Colonic mucosa (tissue), 4 donors: ENCODE data around the gene UBAC2. TPM values are rescaled to one million over a fixed set of nuclear protein-coding genes. Genes with fewer than 3 reads are reported as not detected.

Source experiments
- DNase-seq: peaks from one replicate; pipeline ENCODE4 v3.0.0-alpha.2; 2020
- H3K27ac ChIP-seq: fragments of 200-600 bp; one replicate; pipeline ENCODE4 v1.8.0; 2021
- H3K27me3 ChIP-seq: fragments of 200-600 bp; one replicate; pipeline ENCODE4 v1.8.0; 2021
- H3K36me3 ChIP-seq: fragments of 200-600 bp; one replicate; pipeline ENCODE4 v1.8.0; 2021
- H3K4me1 ChIP-seq: fragments of 200-600 bp; one replicate; pipeline ENCODE4 v1.8.0; 2021; ENCODE audit warnings: mild to moderate bottlenecking
- H3K4me3 ChIP-seq: fragments of 200-600 bp; one replicate; pipeline ENCODE4 v1.8.0; 2021
- H3K9ac ChIP-seq, 2 donors: one replicate each; pipeline ENCODE4 v1.7.0; 2013; ENCODE audit warnings: control low read depth in 2 of 2, low read depth in 2 of 2, low read length in 2 of 2
- H3K9me3 ChIP-seq: fragments of 200-600 bp; one replicate; pipeline ENCODE4 v1.8.0; 2021
- CTCF ChIP-seq: fragments of 200-600 bp; IDR thresholded peaks from one replicate; pipeline ENCODE4 v1.8.0; 2022; ENCODE audit warnings: antibody characterized with exemption, mild to moderate bottlenecking
- intact Hi-C: fragments of 100-400 bp; cut with DNase I; formaldehyde crosslinking; loops from one replicate; pipeline ENCODE4 v1.14.1; 2022
- total RNA-seq, 2 donors: library from RNA; stranded (reverse); fragmentation: NEBNext Ultra II Directional in 1 of 2; extraction: Animal tissue kit (Norgen Biotek cat#: 25700) in 1 of 2; gene quantifications; one replicate each; pipeline ENCODE4 v1.2.1, GENCODE V29; 2021
- donor health status: healthy.
- donor health status: DM: no; HTN: no; CAD: no.
- donor health status: DM: no; HTN: no; CAD: no.

Gene UBAC2
- total RNA-seq, 2 donors from 2014 or later = 67.6 to 88.4 TPM

GRCh38 chr13:99393791-99394735, 193.4 kb downstream of the UBAC2 start:
- TF ChIP-seq CTCF = no peak
- no peak overlapping the region for H3K9ac ChIP-seq
- H3K9me3 ChIP-seq = no peaks in the 10 kb centered on the region
- H3K27ac ChIP-seq = no peak overlapping the region
- intact Hi-C loops = no loop called here
- DNase-seq = no peak
- H3K27me3 ChIP-seq = no peaks in the 10 kb centered on the region
- no peaks in the 10 kb centered on the region for H3K4me1 ChIP-seq
- H3K36me3 ChIP-seq = no peaks in the 10 kb centered on the region
- no peak overlapping the region for H3K4me3 ChIP-seq

- H3K27ac ChIP-seq = no peak overlapping the region
- H3K27me3 ChIP-seq = no peaks in the 10 kb centered on the region
- no peaks in the 10 kb centered on the region for H3K4me1 ChIP-seq
- no peaks in the 10 kb centered on the region for H3K9me3 ChIP-seq
- no peak for TF ChIP-seq CTCF
- no peak for DNase-seq
- H3K9ac ChIP-seq = no peak overlapping the region
- intact Hi-C loops = no loop called here
- no peaks in the 10 kb centered on the region for H3K36me3 ChIP-seq
- no peak overlapping the region for H3K4me3 ChIP-seq
These were observed 194.8 kb downstream of the UBAC2 start for GRCh38 chr13:99395436-99395835.

- intact Hi-C loops = no loop called here
- H3K36me3 ChIP-seq = no peaks in the 10 kb centered on the region
- H3K4me3 ChIP-seq = no peak overlapping the region
- no peak for TF ChIP-seq CTCF
- H3K27ac ChIP-seq = no peak overlapping the region
- DNase-seq = no peak
- H3K9me3 ChIP-seq = no peaks in the 10 kb centered on the region
- no peaks in the 10 kb centered on the region for H3K27me3 ChIP-seq
- H3K9ac ChIP-seq = no peak overlapping the region
- no peaks in the 10 kb centered on the region for H3K4me1 ChIP-seq
These were observed 195.8 kb downstream of the UBAC2 start for GRCh38 chr13:99396446-99396845.

- intact Hi-C loops = no loop called here
- Histone ChIP-seq H3K27ac (no peak overlapping the region), H3K9ac (no peak overlapping the region), H3K27me3 (no peaks in the 10 kb centered on the region), H3K36me3 (no peaks in the 10 kb centered on the region), H3K9me3 (no peaks in the 10 kb centered on the region), H3K4me1 (no peaks in the 10 kb centered on the region), H3K4me3 (no peak overlapping the region)
- TF ChIP-seq CTCF = no peak
- DNase-seq = no peak
These were observed 197.4 kb downstream of the UBAC2 start for GRCh38 chr13:99398071-99398470.

- intact Hi-C loops = no loop called here
- H3K27me3 ChIP-seq = no peaks in the 10 kb centered on the region
- H3K27ac ChIP-seq = no peak overlapping the region
- no peaks in the 10 kb centered on the region for H3K9me3 ChIP-seq
- no peak for DNase-seq
- no peaks in the 10 kb centered on the region for H3K4me1 ChIP-seq
- no peak overlapping the region for H3K4me3 ChIP-seq
- no peaks in the 10 kb centered on the region for H3K36me3 ChIP-seq
- no peak for TF ChIP-seq CTCF
- H3K9ac ChIP-seq = no peak overlapping the region
These were observed 198.4 kb downstream of the UBAC2 start for GRCh38 chr13:99398916-99399622.
